Colonic mucosa (tissue), 4 donors: Measurements from ENCODE around the gene SMC3. TPM values are rescaled to one million over a fixed set of nuclear protein-coding genes. Genes with fewer than 3 reads are reported as not detected.
"Not testable (repeated sequence)": the region's sequence is repeated elsewhere in the genome, so short reads cannot be mapped to it uniquely, and the experiment has no call there.

Source experiments
- DNase-seq: peaks from one replicate; pipeline ENCODE4 v3.0.0-alpha.2; 2020
- H3K27ac ChIP-seq: fragments of 200-600 bp; one replicate; pipeline ENCODE4 v1.8.0; 2021
- H3K27me3 ChIP-seq: fragments of 200-600 bp; one replicate; pipeline ENCODE4 v1.8.0; 2021
- H3K36me3 ChIP-seq: fragments of 200-600 bp; one replicate; pipeline ENCODE4 v1.8.0; 2021
- H3K4me1 ChIP-seq: fragments of 200-600 bp; one replicate; pipeline ENCODE4 v1.8.0; 2021; ENCODE audit warnings: mild to moderate bottlenecking
- H3K4me3 ChIP-seq: fragments of 200-600 bp; one replicate; pipeline ENCODE4 v1.8.0; 2021
- H3K9ac ChIP-seq, 2 donors: one replicate each; pipeline ENCODE4 v1.7.0; 2013; ENCODE audit warnings: control low read depth in 2 of 2, low read depth in 2 of 2, low read length in 2 of 2
- H3K9me3 ChIP-seq: fragments of 200-600 bp; one replicate; pipeline ENCODE4 v1.8.0; 2021
- intact Hi-C: fragments of 100-400 bp; cut with DNase I; formaldehyde crosslinking; loops from one replicate; pipeline ENCODE4 v1.14.1; 2022
- total RNA-seq, 2 donors: library from RNA; stranded (reverse); fragmentation: NEBNext Ultra II Directional in 1 of 2; extraction: Animal tissue kit (Norgen Biotek cat#: 25700) in 1 of 2; gene quantifications; one replicate each; pipeline ENCODE4 v1.2.1, GENCODE V29; 2021
- TF ChIP-seq, protein P1 (sequence below): fragments of 200-600 bp; IDR thresholded peaks from one replicate; pipeline ENCODE4 v1.8.0; 2022; ENCODE audit warnings: antibody characterized with exemption, mild to moderate bottlenecking
- donor health status: healthy.
- donor health status: DM: no; HTN: no; CAD: no.
- donor health status: DM: no; HTN: no; CAD: no.

The SMC3 gene
- total RNA-seq, 2 donors from 2014 or later: 26.9 to 33.0 TPM

DNA sequence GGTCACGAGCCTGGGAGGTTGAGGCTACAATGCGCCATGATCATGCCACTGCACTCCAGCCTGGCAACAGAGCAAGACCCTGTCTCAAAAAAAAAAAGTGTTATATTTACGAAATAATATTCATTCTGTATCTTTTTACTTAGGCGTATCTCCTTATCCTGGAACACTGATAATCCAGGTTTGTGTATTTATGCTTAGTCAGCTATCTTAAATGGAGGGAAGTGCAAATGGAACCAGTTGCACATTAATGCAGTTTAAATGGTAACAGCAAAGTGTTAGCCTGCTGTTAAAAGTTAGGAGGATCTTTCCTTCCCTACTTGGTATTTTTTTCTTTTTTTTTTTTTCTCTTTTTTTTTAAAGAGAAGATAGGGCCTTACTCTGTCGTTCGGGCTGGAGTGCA lies 40.6 kb downstream of the SMC3 start:
- intact Hi-C loops: no loop called here
- no peak overlapping the region for H3K9ac ChIP-seq
- DNase-seq: no peak
- H3K27me3 ChIP-seq: no peaks in the 10 kb centered on the region
- no peaks in the 10 kb centered on the region for H3K4me1 ChIP-seq
- no peak overlapping the region for H3K27ac ChIP-seq
- TF ChIP-seq, protein P1, sequence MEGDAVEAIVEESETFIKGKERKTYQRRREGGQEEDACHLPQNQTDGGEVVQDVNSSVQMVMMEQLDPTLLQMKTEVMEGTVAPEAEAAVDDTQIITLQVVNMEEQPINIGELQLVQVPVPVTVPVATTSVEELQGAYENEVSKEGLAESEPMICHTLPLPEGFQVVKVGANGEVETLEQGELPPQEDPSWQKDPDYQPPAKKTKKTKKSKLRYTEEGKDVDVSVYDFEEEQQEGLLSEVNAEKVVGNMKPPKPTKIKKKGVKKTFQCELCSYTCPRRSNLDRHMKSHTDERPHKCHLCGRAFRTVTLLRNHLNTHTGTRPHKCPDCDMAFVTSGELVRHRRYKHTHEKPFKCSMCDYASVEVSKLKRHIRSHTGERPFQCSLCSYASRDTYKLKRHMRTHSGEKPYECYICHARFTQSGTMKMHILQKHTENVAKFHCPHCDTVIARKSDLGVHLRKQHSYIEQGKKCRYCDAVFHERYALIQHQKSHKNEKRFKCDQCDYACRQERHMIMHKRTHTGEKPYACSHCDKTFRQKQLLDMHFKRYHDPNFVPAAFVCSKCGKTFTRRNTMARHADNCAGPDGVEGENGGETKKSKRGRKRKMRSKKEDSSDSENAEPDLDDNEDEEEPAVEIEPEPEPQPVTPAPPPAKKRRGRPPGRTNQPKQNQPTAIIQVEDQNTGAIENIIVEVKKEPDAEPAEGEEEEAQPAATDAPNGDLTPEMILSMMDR: no peak
- H3K9me3 ChIP-seq: no peaks in the 10 kb centered on the region
- H3K36me3 ChIP-seq: no peaks in the 10 kb centered on the region
- no peak overlapping the region for H3K4me3 ChIP-seq

DNA sequence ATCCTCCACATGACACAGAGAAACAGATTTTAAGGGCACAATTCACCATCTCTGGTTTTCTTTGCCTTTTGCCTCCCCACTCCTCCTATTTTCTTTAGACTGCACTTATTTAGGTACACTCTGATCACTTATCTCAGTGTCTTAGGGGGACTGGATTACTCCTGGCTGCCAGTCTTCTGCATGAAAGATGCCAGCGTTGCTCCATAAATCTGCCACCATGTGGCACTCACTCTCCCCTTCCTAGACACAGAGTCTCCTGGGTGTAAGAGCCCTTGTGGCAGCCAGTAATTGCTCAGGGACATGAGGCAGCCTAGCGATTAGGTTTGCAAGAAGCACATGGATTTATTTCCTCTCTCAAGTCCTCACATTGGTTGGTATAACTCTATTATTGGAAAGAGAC lies 42.1 kb downstream of the SMC3 start:
- Histone ChIP-seq H3K27me3 (no peaks in the 10 kb centered on the region), H3K4me1 (no peaks in the 10 kb centered on the region), H3K27ac (no peak overlapping the region), H3K9ac (no peak overlapping the region), H3K36me3 (no peaks in the 10 kb centered on the region), H3K9me3 (no peaks in the 10 kb centered on the region), H3K4me3 (no peak overlapping the region)
- TF ChIP-seq, protein P1: no peak
- intact Hi-C loops: loop anchor here (5.0 kb wide), 1 partner anchor 73 kb away; no protein-coding TSS in a partner anchor
- DNase-seq: no peak

DNA sequence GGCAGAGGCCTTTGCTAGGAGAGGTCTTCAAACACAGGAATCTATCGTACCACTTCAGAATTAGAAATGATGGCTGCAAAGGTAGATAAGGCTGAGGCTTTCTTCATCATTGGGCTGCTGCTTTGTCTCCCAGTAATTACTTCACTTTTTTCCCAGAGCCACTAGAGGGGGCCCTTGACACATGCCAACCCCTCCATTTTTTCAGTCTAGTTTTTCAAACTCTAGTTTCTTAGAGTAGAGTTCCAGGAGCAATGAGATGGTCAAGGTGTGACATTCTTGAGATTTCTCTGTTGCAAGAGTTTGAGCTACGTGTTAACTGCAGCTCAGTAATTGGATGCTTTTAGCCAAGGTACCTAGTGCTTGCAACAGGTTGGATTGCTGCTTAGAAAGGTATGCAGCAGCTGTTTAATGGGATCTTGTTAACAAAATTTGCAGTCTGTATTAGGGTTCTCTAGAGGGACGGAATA lies 42.8 kb downstream of the SMC3 start:
- no peak overlapping the region for H3K9ac ChIP-seq
- peak; percentile 60 for DNase-seq
- H3K27ac ChIP-seq: no peak overlapping the region
- no peaks in the 10 kb centered on the region for H3K27me3 ChIP-seq
- no peaks in the 10 kb centered on the region for H3K9me3 ChIP-seq
- intact Hi-C loops: loop anchor here (5.0 kb wide), 1 partner anchor 72 kb away; no protein-coding TSS in a partner anchor
- H3K36me3 ChIP-seq: no peaks in the 10 kb centered on the region
- TF ChIP-seq, protein P1: peak; percentile 81
- H3K4me1 ChIP-seq: no peaks in the 10 kb centered on the region
- H3K4me3 ChIP-seq: no peak overlapping the region

DNA sequence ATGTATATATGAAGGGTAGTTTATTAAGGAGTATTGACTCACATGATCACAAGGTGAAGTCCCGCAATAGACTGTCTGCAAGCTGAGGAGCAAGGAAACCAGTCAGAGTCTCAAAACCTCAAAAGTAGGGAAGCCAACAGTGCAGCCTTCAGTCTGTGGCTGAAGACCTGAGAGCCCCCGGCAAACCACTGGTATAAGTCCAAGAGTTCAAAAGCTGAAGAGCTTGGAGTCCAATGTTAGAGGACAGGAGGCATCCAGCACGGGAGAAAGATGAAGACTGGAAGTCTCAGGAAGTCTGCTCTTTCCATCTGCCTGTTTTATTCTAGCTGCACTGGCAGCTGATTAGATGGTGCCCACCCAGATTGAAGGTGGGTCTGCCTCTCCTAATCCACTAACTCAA lies 43.3 kb downstream of the SMC3 start:
- not testable (repeated sequence) for H3K27me3 ChIP-seq, H3K36me3 ChIP-seq, H3K4me3 ChIP-seq, H3K4me1 ChIP-seq, DNase-seq, H3K27ac ChIP-seq, H3K9ac ChIP-seq, H3K9me3 ChIP-seq
- intact Hi-C loops: loop anchor here (5.0 kb wide), 1 partner anchor 72 kb away; no protein-coding TSS in a partner anchor

DNA sequence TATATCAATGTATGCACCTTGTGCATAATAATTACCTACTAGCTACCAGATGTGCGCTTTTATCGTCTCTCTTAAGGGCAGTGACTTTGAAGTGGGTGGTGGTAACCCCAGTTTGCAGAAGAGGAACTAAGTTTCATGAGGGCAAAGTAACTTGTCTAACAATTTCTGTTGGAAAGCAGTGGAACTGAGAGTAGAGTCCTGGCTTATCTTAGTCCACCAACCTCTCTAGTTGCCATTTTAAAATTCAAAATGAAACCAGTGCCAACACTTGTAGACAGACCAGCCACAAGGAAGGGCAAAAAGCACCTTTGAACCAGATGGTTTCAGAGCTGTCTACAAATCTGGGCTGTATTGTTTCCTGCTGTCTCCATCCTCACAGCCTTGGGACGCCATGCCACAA lies 44.6 kb downstream of the SMC3 start:
- H3K9ac ChIP-seq: no peak overlapping the region
- TF ChIP-seq, protein P1: no peak
- intact Hi-C loops: loop anchor here (5.0 kb wide), 1 partner anchor 70 kb away; no protein-coding TSS in a partner anchor

DNA sequence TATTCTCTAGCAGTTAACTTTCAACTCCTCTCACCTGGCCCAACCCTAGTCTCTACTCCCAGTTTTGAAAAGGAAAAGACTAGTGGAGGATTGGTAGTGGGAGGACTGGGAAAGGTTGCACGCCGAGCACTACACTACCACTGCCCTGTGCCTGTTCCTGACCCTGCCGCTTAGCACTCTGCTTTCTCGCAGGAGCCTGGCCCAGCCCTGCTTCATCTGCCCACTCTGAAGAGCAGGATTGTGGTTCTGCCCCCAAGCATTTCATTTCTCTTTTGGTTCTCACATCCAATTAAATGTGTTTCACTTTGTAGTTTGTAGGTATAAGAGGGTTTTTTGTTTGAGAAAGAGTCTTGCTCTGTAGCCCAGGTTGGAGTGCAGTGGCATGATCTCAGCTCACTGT lies 45.1 kb downstream of the SMC3 start:
- H3K4me1 ChIP-seq: no peaks in the 10 kb centered on the region
- H3K36me3 ChIP-seq: no peaks in the 10 kb centered on the region
- no peaks in the 10 kb centered on the region for H3K27me3 ChIP-seq
- TF ChIP-seq, protein P1: no peak
- intact Hi-C loops: loop anchor here (5.0 kb wide), 1 partner anchor 70 kb away; no protein-coding TSS in a partner anchor
- no peak for DNase-seq
- no peak overlapping the region for H3K9ac ChIP-seq
- H3K27ac ChIP-seq: no peak overlapping the region
- H3K4me3 ChIP-seq: no peak overlapping the region
- no peaks in the 10 kb centered on the region for H3K9me3 ChIP-seq

More for the DNA sequence above, 44.6 kb downstream of the SMC3 start:
- Histone ChIP-seq H3K4me3 (no peak overlapping the region), H3K4me1 (no peaks in the 10 kb centered on the region), H3K27me3 (no peaks in the 10 kb centered on the region), H3K36me3 (no peaks in the 10 kb centered on the region), H3K9me3 (no peaks in the 10 kb centered on the region), H3K27ac (no peak overlapping the region)
- no peak for DNase-seq
